Measurements from ENCODE around the gene CTNNA2.

- TF ChIP-seq TCF12 (IDR thresholded peaks at IDR 0.05; ENCODE audit: low read depth) (no peak), REST (IDR thresholded peaks at IDR 0.05; ENCODE audit: low read depth) (no peak)
Measured at GRCh38 chr2:79915455-79915854, 402.6 kb downstream of the CTNNA2 start.
